Left forelimb (tissue), 1 donor: ENCODE measurements around the gene FAM24B.
A peak's percentile ranks its signal among the peaks of the same experiment; 100 is the strongest.
"Not testable (repeated sequence)": the region's sequence is repeated elsewhere in the genome, so short reads cannot be mapped to it uniquely, and the experiment has no call there.

ENCODE experiments used
- DNase-seq: peaks from one replicate; pipeline ENCODE4 v3.0.0-alpha.2; 2018; ENCODE audit warnings: low spot score

FAM24B gene, protein sequence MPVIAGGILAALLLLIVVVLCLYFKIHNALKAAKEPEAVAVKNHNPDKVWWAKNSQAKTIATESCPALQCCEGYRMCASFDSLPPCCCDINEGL

DNA sequence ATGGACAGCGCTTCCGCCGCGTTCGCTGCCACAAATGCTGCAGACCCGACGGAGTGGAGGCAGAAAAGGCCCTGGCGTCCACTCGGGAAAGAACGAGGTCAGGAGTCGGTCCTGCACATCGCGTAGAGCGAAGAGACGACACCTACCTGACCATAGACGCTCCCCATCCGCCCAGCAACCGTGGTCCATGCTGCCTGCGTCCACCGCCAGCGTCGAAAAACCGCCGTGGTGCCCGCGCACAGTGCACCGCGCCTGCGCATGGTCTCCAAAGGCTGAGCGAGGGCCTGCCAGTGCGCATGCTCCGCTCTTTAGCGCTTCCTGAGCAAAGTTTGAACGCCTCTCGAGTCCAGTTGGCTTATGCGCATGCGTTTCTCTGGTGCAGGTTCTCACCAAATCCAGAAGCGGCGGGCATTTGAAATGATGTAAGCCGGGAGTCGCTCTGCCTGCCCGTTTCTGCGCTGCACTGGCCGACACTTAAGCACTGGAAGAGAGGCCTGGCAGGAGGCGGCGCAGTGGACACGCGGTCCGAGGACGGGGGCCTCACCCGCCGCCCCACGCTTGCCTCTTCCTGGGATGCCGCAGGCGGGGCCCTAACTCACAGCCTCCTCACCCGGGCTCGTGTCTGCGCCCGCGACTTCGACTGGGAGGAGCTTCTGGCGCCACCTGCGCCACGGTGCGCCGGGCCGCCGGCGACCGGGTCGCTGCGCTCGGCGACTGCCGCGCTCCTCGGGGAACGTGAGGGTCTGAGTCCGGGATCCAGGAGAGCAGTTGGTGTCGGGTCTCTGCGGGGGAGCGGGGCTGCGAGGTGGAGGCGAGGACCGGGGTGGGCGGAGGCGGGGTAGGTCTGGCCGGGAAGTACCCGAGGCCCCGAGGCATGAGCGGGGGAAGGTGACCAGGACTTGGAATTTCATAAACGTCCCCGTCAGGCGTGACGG, at the start of gene FAM24B:
TSS of gene FAM24B (minus strand) at position 243 of the 935 bp plus-strand sequence. CDS start 29,066 bp downstream, outside the sequence.
- DNase-seq, result peak; percentile 93

DNA sequence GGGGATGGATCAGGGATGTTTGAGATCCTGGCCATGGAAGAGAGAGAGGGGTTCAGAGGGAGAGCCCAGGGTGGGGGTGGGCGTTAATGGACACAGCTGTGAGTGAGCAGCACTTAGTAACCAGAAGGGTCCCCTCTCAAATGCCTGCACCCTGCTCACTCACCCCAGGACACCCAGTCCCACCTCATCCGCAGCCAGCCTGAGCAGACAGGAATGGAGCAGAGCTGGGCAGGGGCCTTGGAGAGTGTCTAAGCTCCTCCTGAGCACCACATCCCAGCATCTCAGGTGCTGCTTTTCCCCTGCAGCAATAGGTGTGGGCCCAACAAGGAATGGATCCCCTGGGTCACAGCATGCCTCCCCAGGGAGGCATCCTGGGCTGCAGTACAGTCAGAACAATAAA, 36.3 kb upstream of the FAM24B start:
- no peak for DNase-seq

DNA sequence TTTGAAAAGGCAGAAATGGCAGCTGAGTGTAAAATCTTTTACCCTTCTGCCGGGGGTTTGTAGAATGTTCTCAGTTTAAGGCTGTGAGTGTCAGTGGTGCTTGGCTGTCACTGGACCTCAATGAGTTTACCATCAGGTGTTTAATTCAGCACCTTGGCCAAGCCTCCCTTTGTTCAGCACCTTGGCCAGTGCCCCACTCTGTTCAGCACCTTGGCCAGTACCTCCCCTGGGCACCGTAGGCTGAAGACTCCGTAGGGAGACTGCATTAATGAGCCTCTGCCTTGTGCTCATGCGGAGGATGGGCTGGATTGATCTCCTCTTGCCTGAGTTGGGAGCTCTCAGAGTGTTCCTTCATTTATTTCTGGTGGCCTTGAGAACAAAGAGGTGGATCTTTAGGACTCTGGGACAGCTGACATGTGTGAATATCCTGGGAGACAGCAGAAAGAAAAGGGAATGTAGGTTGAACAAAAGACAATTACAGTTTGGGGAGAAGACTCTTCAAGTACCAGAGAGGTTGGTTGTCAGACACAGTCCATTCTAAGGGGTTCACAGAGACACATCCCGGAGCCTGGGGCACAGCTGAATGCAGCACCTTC, 32.6 kb upstream of the FAM24B start:
- DNase-seq, result no peak

DNA sequence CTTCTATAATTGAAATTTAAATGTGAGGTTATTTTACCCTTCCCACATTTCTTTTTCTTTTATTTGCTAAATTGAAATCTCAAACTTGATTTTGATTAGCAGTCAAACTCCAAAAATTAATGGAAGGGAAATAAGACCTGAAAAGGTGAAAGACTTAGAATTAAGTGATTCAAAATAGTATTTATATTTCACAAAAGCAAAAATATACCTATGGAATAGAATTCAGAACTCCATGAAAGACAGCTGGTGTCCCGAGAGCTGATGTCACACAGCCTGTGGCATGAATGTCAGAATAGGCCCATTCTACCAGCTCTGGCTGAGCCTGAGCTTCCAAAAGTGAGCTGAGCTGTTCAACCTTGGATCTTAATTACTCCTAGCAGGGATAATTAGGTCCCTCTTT, 30.9 kb upstream of the FAM24B start, which contains the start of gene FAM24A:
TSS of gene FAM24A (plus strand) at position 301 of the 400 bp plus-strand sequence. CDS start 1,025 bp downstream, outside the sequence.
- DNase-seq, result no peak

DNA sequence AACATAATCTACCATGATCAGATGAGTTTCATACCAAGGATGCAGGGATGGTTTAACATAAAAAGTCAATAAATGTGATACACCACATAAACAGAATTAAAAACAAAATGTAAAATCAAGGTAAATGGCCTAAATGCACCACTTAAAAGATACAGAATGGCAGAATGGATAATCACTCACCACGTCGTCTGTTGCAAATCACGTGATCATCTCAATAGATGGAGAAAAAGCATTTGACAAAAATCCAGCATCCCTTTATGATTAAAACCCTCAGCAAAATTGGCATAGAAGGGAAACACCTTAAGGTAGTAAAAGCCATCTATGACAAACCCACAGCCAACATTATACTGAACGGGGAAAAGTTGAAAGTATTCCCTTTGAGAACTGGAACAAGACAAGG, 24.5 kb upstream of the FAM24B start:
- not testable (repeated sequence) for DNase-seq

DNA sequence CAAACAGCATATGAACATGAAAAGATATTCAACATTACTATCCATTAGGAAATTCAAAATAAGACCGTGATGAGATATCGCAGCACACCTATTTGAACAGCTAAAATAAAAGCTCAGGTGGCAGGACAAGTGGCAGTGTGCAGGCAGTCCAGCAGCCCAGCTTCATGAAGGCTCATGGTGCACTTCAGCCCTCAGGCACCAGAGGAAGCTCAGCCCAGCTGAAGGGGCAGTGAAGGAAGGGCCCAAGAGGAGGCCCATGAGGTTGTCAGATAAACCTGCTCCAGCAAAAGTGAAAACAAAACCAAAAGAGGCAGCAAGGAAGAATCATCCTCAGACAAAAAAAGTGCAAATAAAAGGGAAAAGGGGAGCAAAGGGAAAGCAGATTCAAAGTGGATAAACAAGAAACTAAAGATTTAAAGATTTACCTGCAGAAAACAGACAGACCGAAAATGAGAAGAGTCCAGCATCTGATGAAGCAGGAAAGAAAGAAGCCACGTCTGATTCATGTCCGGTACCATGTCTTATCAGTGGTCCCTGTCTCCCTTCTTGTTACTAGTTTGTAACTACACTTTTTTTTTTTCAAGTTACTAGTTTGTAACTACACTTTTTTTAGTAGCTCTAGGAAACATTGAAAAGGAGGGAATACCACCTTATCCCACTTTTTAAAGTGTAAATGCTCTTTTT, 15.0 kb upstream of the FAM24B start:
- no peak for DNase-seq

DNA sequence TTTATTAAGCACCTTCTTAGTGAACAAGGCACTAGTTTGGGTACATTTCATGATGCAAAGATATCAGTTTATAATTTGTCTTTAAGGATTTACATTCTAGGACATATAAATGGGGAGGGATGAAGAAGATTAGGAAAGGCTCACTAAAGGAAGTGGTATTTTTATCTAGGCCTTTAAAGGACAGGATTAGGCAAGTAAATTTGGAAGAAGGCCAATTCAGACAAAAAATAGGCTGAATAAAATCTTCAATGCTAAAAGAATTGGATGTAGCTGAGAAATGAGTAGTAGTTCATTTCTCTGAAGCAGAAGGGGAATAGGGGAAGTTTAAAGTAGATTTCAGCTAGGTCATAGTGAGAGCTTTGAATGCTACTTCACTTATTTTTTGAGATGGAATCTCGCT, 4.8 kb upstream of the FAM24B start:
- no peak for DNase-seq

DNA sequence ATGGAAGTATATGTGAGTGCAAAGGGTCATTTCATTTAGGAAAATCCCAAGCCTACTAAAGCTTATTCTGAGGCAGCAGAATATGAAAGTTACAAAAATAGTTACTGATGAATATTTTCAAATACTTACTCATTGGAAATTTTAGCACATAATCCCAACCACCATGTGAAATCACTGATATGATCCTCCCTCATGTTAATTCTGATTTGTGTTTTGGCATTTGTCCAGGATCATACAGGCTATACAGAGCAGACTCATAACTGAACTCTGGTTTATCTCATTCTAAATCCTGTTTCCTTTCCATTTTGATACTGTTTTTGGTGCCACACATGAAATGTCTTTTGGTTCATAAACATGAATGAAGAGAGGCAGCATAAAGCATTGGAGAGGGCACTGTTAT, 3.4 kb upstream of the FAM24B start:
- DNase-seq, result no peak

DNA sequence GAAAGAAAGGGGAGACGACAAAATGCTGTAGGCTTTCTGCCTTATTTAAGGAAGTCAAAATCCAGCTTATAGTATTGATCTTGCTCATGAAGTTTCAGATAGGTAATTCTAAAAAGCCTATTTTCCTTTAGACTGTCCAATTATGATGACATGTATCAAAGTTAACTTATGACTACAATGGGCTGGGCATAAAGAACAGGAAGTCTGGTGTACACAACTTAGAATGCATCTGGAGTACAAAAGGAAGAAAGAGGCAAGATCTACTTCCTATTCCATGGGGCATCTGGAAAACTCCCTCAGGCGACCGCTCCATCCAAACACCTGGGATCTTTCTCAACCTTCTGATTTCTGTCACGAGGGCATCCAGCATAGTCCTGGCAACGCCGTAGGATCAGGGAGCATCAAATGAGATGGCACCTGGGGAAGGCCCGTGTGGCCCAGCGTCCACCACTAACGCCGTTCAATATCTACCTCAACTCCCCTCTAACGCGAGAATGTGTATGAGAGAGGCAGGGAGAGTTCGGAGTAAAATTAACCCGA, 512 bp downstream of the FAM24B start:
- DNase-seq, result no peak

DNA sequence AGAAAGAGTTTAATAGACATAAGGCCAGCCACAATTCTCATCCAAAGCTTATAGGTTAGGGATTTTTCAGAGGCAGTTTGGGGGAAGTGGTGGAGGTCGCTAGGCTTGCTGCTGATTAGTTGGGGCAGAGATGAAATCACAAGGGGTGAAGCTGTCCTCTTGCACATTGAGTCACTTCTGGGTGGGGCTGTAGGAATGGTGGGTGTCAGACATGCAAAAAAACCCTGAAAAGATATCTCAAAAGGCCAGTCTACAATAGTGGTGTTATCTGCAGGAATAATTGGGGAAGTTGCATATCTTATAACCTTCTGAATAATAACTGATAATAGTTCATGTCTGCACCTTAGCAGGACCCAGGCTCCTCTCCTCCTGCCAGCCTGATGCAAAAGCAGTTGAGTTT, 2.1 kb downstream of the FAM24B start:
- no peak for DNase-seq

DNA sequence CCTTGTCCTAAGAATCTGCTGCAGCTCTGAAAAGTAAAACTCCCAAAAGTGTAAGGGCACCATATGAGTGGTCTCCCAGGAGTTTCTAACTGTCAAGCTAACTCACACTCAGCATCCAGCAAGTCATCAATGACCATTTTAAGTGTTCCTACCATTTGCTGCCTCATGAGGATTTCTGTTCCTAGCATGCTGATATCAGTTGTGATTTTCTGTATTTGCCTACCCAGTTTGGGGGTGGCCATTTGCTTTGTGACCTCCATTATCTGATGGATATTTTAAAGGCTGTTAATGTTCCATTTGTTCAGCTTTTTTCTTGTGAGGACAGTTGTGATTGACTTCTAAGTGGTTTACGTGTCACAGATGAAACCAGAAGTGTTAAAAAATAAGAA, 2.9 kb downstream of the FAM24B start:
- DNase-seq, result no peak

DNA sequence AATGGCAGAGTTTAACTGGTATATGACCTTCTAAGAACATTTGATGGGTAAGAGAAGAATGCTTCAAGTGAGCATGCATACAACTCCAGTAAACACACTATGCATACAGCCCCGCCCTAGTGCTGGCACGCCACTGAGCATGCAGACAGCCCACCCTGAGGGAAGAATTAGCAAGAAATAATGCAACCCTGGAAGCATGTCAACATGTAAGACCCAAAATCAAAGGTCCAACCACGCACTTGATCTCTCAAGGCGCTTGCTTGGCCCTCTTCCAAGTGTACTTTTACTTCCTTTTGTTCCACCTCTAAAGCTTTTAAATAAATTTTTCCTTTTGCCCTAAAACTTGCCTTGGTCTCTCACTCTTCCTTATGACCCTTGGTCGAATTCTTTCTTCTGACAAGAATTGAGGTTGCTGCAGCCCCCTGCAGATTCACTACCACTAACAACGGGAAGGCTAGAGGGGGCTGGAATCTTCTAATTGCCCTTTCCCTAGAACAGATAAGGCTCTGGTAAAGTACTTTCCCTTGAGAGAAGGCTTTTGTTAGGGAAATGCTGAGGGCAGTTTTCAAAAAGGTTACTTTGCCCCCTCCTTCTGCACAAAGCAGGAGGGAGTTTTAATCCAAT, 3.4 kb downstream of the FAM24B start:
- DNase-seq, result no peak

DNA sequence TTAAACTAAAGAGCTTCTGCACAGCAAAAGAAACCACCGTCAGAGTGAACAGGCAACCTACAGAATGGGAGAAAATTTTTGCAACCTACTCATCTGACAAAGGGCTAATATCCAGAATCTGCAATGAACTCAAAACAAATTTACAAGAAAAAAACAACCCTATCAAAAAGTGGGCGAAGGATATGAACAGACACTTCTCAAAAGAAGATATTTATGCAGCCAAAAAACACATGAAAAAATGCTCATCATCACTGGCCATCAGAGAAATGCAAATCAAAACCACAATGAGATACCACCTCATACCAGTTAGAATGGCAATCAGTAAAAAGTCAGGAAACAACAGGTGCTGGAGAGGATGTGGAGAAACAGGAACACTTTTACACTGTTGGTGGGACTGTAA, 7.4 kb downstream of the FAM24B start:
- DNase-seq, result not testable (repeated sequence)

DNA sequence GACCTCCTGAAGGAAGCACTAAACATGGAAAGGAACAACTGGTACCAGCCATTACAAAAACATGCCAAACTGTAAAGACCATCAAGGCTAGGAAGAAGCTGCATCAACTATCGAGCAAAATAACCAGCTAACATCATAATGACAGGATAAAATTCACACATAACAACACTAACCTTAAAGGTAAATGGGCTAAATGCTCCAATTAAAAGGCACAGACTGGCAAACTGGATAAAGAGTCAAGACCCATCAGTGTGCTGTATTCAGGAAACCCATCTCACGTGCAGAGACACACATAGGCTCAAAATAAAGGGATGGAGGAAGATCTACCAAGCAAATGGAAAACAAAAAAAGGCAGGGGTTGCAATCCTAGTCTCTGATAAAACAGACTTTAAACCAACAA, 10.6 kb downstream of the FAM24B start:
- DNase-seq, result not testable (repeated sequence)

DNA sequence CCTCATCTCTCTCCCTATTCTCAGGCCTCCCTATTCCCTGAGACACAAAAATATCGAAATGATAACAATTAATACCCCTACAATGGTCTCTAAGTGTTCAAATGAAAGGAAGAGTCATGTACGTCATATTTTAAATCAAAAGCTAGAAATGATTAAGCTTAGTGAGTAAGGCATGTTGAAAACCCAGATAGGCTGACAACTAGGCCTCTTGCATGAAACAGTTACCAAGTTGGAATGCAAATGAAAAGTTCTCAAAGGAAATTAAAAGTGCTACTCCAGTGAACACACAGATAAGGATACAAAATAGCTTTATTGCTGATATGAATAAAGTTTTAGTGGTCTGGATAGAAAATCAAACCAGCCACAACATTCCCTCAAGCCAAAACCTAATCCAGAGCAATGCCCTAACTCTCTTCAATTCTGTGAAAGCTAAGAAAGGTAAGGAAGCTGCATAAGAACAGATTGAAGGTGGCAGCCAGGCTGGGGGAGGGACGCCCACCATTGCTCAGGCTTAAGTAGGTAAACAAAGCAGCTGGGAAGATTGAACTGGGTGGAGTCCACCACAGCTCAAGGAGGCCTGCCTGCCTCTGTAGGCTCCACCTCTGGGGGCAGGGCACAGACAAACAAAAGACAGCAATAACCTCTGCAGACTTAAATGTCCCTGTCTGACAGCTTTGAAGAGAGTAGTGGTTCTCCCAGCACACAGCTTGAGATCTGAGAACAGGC, 12.5 kb downstream of the FAM24B start:
- not testable (repeated sequence) for DNase-seq

DNA sequence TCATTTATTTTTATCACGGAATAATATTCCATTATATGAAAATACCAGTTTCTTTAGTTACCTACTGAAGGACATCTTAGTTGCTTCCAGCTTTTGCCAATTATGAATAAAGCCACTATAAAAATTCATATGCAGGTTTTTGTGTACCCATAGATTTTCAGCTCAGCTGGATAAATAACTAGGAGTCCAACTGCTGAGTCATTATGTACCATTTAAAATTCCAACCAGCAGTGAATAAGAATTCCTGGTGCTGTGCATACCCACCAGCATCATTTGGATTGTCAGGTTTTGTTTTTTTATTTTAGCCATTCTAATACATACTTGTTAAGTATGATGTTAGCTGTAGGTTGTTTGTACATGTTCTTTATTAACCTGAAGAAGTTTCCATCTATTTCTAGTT, 14.5 kb downstream of the FAM24B start:
- DNase-seq, result no peak

DNA sequence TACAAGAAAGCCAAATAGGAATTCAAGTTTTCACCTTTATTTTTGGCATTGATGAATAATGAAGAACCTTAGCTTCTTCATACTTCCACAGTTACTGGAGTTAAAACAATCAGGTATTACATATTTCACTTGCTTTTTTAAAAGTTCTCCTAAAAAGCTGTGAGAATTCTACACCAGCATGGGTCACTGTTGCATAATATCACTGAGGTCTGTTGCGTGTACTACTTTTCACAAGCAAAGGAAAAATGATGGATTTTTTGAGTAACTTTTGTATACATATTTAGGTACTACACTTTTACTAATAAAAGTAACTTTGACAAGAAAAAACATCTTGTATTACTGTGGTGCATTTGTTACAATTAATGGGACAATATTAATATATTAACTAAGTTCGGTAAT, 15.2 kb downstream of the FAM24B start:
- no peak for DNase-seq

DNA sequence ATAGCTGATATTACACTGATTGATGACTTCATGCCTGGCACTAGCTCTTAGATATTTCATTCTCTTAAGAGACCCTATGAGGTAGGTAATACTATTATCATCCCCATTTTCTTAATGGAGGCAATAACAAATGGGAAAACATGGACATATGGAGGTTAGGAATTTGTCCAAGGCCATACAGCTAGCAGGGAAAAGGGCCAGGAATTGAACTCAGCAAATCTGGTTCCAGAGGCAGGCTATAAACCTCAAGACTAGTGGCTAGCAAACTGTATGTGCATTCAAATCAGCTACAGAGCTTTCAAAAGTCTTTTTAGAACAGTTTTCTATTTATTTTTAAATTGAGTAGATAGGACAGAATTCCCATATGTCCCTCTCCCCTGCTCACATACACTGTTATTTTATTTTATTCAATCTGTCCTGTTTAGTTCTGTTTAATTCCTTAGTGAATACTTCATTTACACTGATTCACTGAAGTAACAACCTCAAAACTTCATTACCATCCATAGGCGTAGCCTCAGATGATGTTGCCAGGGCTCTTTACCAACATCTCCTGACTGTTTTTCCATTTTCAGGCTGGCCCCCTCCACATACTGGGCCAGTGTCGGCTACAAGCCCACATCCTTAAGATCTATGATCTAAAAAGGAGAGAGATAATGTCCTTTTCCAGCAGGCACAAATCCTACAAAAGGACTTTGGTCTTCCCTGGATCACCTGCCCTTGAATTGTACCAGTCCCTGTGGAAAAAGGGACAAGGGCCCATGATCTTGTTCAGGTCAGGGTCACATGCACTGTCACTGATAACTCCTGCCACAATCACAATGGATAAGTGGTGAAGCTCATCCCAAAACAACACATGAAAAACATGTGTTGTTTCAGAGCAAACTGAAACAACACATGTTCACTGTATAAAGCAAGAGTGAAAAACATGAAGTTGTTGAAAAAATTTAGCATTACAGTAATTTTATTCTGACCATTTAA, 15.9 kb downstream of the FAM24B start:
- no peak for DNase-seq

DNA sequence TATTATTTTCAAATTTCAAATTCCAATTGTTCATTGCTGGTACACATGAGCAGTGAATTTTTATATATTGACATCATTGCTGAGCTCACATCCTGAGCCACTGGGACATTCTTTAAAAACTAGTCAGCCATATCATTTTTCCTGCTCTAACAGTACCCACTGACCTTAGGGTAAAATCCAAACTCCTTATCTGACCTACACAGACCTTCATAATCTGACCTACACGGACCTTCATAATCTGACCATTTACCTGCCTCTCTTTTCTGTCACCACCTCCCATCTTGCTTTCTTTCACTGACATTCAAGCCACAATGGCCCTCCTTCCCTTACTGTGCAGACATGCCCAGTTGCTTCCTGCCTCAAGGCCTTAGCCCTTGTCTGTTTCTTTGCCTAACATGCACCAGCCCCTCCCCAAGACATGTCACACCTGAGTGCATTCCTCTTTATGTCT, 17.6 kb downstream of the FAM24B start:
- DNase-seq, result no peak

DNA sequence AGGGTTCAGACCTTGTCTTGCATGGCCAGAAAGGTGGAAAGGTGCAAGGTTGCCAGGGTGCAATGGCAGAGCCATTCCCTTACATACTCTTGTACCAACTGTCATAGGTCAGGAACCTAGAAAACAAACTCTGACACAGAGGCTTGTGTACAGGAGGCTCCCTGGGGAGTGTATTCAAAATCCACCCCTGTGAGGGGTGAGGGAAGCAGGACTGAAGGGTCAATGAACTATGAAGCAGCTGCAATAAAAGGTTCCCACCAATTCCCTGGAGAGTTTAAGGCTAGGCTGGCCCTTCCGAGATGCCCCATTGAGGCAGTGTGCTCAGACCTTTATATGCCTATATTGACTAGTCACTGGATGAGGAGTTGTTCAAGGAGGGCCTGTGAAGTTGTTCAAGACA, 19.9 kb downstream of the FAM24B start:
- DNase-seq, result no peak
